Glutamatergic neuron (in vitro differentiated cells): Measurements from ENCODE around the gene GRAMD1C. TPM values are rescaled to one million over a fixed set of nuclear protein-coding genes. Genes with fewer than 3 reads are reported as not detected.

Experiments
- DNase-seq: peaks from one replicate; pipeline ENCODE4 v3.0.0; 2022
- H3K27ac Mint-ChIP-seq: one replicate; pipeline ENCODE4 v1.8.0; 2020; ENCODE audit warnings: mild to moderate bottlenecking, mixed read lengths, inconsistent platforms; ENCODE audit not compliant: unreplicated experiment
- H3K27me3 Mint-ChIP-seq: one replicate; pipeline ENCODE4 v1.8.0; 2020; ENCODE audit warnings: mild to moderate bottlenecking, moderate library complexity, mixed read lengths, inconsistent platforms; ENCODE audit not compliant: unreplicated experiment
- H3K36me3 Mint-ChIP-seq: one replicate; pipeline ENCODE4 v1.8.0; 2020; ENCODE audit warnings: mild to moderate bottlenecking, mixed read lengths, inconsistent platforms; ENCODE audit not compliant: unreplicated experiment
- H3K4me1 Mint-ChIP-seq: one replicate; pipeline ENCODE4 v1.8.0; 2020; ENCODE audit warnings: mild to moderate bottlenecking, low read depth, mixed read lengths, inconsistent platforms; ENCODE audit not compliant: unreplicated experiment
- H3K4me3 Mint-ChIP-seq: one replicate; pipeline ENCODE4 v1.8.0; 2020; ENCODE audit warnings: mild to moderate bottlenecking, mixed read lengths, inconsistent platforms; ENCODE audit not compliant: unreplicated experiment
- H3K9me3 Mint-ChIP-seq: one replicate; pipeline ENCODE4 v1.8.0; 2020; ENCODE audit warnings: mild to moderate bottlenecking, moderate library complexity, mixed read lengths, inconsistent platforms; ENCODE audit not compliant: unreplicated experiment
- total RNA-seq: library from RNA; stranded (reverse); fragmentation: NEBNext Ultra II Directional; extraction: Animal tissue kit (Norgen Biotek cat#: 25700); gene quantifications from one replicate; pipeline ENCODE4 v1.2.1, GENCODE V29; 2021; ENCODE audit not compliant: unreplicated experiment
- TF ChIP-seq, protein P1 (sequence below): fragments of 200-600 bp; sonication (generic); IDR thresholded peaks from one replicate; pipeline ENCODE4 v1.5.0; 2021; ENCODE audit not compliant: partially characterized antibody, unreplicated experiment

The GRAMD1C gene
- total RNA-seq, 1 donor from 2014 or later: 2.1 TPM

DNA sequence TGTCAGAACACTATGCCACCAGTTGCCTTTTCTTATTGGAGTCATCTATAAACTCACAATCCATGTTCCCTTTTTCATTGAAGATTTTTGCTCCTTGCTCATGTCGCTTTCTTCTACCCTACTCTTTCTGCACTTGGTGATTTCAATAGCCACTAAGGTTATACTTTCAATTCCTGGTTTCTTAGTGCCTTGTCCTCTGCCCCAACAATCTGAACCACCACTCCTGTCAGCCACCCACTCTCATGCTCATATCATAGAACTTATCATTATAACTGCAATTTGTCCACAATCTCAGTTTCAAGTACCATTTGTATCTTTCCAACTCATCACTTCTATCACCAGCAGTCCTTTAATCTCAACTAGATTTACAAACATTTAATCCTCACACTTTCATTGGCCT is 10.0 kb upstream of the GRAMD1C start:
- TF ChIP-seq, protein P1, sequence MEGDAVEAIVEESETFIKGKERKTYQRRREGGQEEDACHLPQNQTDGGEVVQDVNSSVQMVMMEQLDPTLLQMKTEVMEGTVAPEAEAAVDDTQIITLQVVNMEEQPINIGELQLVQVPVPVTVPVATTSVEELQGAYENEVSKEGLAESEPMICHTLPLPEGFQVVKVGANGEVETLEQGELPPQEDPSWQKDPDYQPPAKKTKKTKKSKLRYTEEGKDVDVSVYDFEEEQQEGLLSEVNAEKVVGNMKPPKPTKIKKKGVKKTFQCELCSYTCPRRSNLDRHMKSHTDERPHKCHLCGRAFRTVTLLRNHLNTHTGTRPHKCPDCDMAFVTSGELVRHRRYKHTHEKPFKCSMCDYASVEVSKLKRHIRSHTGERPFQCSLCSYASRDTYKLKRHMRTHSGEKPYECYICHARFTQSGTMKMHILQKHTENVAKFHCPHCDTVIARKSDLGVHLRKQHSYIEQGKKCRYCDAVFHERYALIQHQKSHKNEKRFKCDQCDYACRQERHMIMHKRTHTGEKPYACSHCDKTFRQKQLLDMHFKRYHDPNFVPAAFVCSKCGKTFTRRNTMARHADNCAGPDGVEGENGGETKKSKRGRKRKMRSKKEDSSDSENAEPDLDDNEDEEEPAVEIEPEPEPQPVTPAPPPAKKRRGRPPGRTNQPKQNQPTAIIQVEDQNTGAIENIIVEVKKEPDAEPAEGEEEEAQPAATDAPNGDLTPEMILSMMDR: no peak
- no peak overlapping the region for H3K27ac Mint-ChIP-seq
- H3K4me3 Mint-ChIP-seq: no peak overlapping the region

DNA sequence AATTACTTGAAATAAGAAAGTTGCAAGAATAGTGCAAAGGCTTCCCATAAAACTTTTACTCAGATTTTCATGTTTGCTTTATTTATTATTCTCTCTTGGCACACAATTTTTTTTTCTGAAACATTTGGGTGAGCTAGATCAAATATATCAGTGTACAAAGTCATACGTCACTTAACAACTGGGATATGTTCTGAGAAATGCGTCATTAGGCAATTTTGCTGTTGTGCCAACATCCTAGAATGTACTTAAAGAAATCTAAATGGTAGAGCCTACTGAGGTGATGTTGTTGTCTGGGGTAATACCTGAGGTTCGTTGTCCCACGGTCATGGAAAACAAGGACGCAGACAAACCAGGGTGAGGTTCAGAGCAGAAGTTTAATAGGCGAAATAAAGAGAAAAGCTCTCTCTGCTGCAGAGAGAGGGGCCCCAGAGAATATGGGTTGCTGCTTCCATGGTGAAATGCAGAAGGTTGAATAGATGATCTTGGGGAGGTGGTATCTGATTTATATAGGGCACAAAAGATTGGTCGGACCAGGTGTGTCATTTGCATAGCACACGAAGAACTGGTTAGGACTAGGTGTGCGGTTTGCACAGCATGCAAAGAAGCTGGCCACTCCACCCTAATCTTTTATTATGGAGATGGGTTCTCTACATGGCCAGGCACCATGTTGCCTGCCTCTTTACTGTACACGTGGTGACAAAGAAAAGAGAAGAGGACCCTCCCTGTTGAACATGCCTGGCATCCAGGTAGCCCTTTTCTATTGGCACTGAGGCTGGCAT is 8.8 kb upstream of the GRAMD1C start:
- TF ChIP-seq, protein P1: no peak
- Mint-ChIP-seq H3K36me3 (no peaks in the 10 kb centered on the region), H3K27ac (no peak overlapping the region), H3K4me1 (no peaks in the 10 kb centered on the region), H3K4me3 (no peak overlapping the region), H3K9me3 (no peaks in the 10 kb centered on the region), H3K27me3 (peaks cover 2% of the 10 kb centered on the region)
- no peak for DNase-seq

More for the DNA sequence above, 10.0 kb upstream of the GRAMD1C start:
- Mint-ChIP-seq H3K36me3 (no peaks in the 10 kb centered on the region), H3K4me1 (no peaks in the 10 kb centered on the region), H3K9me3 (no peaks in the 10 kb centered on the region), H3K27me3 (peaks cover 2% of the 10 kb centered on the region)
- DNase-seq: no peak

GRCh38 chr3:113831103-113831355 is 7.6 kb upstream of the GRAMD1C start:
- Mint-ChIP-seq H3K36me3 (no peaks in the 10 kb centered on the region), H3K27ac (no peak overlapping the region), H3K4me1 (no peaks in the 10 kb centered on the region), H3K9me3 (no peaks in the 10 kb centered on the region), H3K4me3 (no peak overlapping the region), H3K27me3 (peaks cover 2% of the 10 kb centered on the region)
- DNase-seq: no peak
- TF ChIP-seq, protein P1: no peak

DNA sequence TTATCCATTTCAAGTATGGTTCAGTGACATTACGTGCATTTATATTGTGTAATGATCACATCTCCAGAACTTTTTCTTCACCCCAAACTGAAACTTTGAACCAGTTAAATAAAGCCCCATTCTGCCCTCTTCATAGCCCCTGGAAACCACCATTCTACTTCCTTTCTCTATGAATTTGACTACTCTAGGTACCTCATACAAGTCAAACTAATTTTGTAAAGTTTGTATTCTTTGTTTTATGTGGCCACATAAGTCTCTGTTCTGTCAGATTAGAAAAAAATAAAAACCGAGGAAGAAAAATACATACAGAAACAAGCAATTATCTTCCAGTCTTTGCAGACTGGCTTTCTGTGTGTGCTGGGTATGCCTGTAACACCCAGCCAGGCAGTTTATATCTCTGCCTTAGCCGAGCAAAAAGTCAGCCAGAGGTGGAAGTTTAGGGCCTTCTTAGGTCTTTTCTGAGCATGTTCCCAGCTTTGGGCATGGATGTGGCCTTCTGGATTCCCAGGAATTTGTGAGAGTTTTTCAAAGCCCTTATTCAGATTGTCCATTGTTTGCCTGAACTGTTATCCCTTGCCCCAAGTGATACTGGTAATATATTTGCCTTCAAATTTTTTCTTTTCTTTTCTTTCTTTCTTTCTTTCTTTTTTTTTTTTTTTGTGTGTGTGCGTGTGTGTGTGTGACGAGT is 6.0 kb upstream of the GRAMD1C start:
- Mint-ChIP-seq H3K27me3 (peaks cover 3% of the 10 kb centered on the region), H3K27ac (no peak overlapping the region), H3K9me3 (no peaks in the 10 kb centered on the region), H3K36me3 (no peaks in the 10 kb centered on the region), H3K4me3 (no peak overlapping the region), H3K4me1 (no peaks in the 10 kb centered on the region)
- TF ChIP-seq, protein P1: no peak
- no peak for DNase-seq

GRCh38 chr3:113834983-113835382 is 3.6 kb upstream of the GRAMD1C start:
- no peak overlapping the region for H3K27ac Mint-ChIP-seq
- H3K4me3 Mint-ChIP-seq: no peak overlapping the region

More at GRCh38 chr3:113834983-113835382, 3.6 kb upstream of the GRAMD1C start:
- Mint-ChIP-seq H3K36me3 (no peaks in the 10 kb centered on the region), H3K27me3 (peaks cover 2% of the 10 kb centered on the region), H3K9me3 (no peaks in the 10 kb centered on the region), H3K4me1 (no peaks in the 10 kb centered on the region)
- DNase-seq: no peak
- TF ChIP-seq, protein P1: no peak
